Neuronal stem cell (in vitro differentiated cells): ENCODE data around the gene BARX1.
A peak's percentile ranks its signal among the peaks of the same experiment; 100 is the strongest.

Experiments
- DNase-seq: peaks from one replicate; pipeline ENCODE4 v3.0.0-alpha.2; 2013; ENCODE audit warnings: low spot score
- H2AFZ ChIP-seq: one replicate; pipeline ENCODE4 v1.6.1; 2013; ENCODE audit warnings: mild to moderate bottlenecking, low read length, inconsistent platforms
- H2AK5ac ChIP-seq: 2 replicates; pipeline ENCODE4 v1.6.1; 2013; ENCODE audit warnings: low read depth, mild to moderate bottlenecking, inconsistent platforms, low read length, moderate library complexity, mixed read lengths
- H2BK120ac ChIP-seq: 2 replicates; pipeline ENCODE4 v1.6.1; 2013; ENCODE audit warnings: low read depth, mild to moderate bottlenecking, inconsistent platforms, low read length, moderate library complexity, mixed read lengths
- H2BK12ac ChIP-seq: one replicate; pipeline ENCODE4 v1.6.1; 2013; ENCODE audit warnings: low read length, inconsistent platforms
- H2BK15ac ChIP-seq: 2 replicates; pipeline ENCODE4 v1.6.1; 2013; ENCODE audit warnings: mild to moderate bottlenecking, low read length, inconsistent platforms, mixed read lengths
- H2BK5ac ChIP-seq: one replicate; pipeline ENCODE4 v1.6.1; 2013; ENCODE audit warnings: inconsistent platforms, mild to moderate bottlenecking, low read length, moderate library complexity
- H3K14ac ChIP-seq: one replicate; pipeline ENCODE4 v1.6.1; 2013; ENCODE audit warnings: low read length, inconsistent platforms
- H3K18ac ChIP-seq: 2 replicates; pipeline ENCODE4 v1.6.1; 2013; ENCODE audit warnings: low read length, inconsistent platforms
- H3K23ac ChIP-seq: 2 replicates; pipeline ENCODE4 v1.6.1; 2013; ENCODE audit warnings: low read depth, mild to moderate bottlenecking, mixed read lengths, low read length, inconsistent platforms; ENCODE audit not compliant: poor library complexity
- H3K27ac ChIP-seq: replicated peaks from 3 replicates; pipeline ENCODE4 v1.5.1; 2013; ENCODE audit warnings: low read length, inconsistent platforms
- H3K27me3 ChIP-seq, 3 experiments: 2 replicates each; pipeline ENCODE4 v1.6.1; 2013; ENCODE audit warnings: low read length in 3 of 3, mild to moderate bottlenecking in 2 of 3, inconsistent platforms in 1 of 3, low read depth in 1 of 3, mixed read lengths in 1 of 3, moderate library complexity in 1 of 3; ENCODE audit not compliant: control insufficient read depth in 3 of 3, insufficient read depth in 3 of 3
- H3K36me3 ChIP-seq, 2 donors: replicated peaks in 1 of 2; 2 replicates each; pipeline ENCODE4 v1.6.1; 2013; ENCODE audit warnings: low read length in 2 of 2; ENCODE audit not compliant: control insufficient read depth in 2 of 2, insufficient read depth in 2 of 2
- H3K4ac ChIP-seq: 2 replicates; pipeline ENCODE4 v1.6.1; 2013; ENCODE audit warnings: inconsistent platforms, mild to moderate bottlenecking, low read length, moderate library complexity
- H3K4me1 ChIP-seq, 2 donors: 1 replicate in 1 of 2; 2 replicates in 1 of 2; pipeline ENCODE4 v1.6.1; 2013; ENCODE audit warnings: low read length in 2 of 2, low read depth in 1 of 2; ENCODE audit not compliant: control insufficient read depth in 2 of 2, insufficient read depth in 1 of 2
- H3K4me2 ChIP-seq: one replicate; pipeline ENCODE4 v1.6.1; 2013; ENCODE audit warnings: mild to moderate bottlenecking, low read length, inconsistent platforms; ENCODE audit not compliant: insufficient read depth, poor library complexity, severe bottlenecking
- H3K4me3 ChIP-seq, 2 donors: 2 replicates each; pipeline ENCODE4 v1.5.1; 2013; ENCODE audit warnings: low read length in 2 of 2, mild to moderate bottlenecking in 2 of 2, inconsistent platforms in 1 of 2, moderate library complexity in 1 of 2
- H3K79me1 ChIP-seq: one replicate; pipeline ENCODE4 v1.6.1; 2013; ENCODE audit warnings: low read depth, mild to moderate bottlenecking, inconsistent platforms, low read length, moderate library complexity
- H3K9ac ChIP-seq: one replicate; pipeline ENCODE4 v1.6.1; 2013; ENCODE audit warnings: mild to moderate bottlenecking, low read depth, low read length, inconsistent platforms; ENCODE audit not compliant: poor library complexity
- H3K9me3 ChIP-seq, 2 donors: replicated peaks in 1 of 2; 2 replicates each; pipeline versions ENCODE3 to v1.6.1; 2013; ENCODE audit warnings: low read length in 2 of 2, mild to moderate bottlenecking in 2 of 2, inconsistent platforms in 1 of 2, low read depth in 1 of 2, mixed read lengths in 1 of 2, moderate library complexity in 1 of 2; ENCODE audit not compliant: control insufficient read depth in 2 of 2, insufficient read depth in 1 of 2
- H4K8ac ChIP-seq: one replicate; pipeline ENCODE4 v1.6.1; 2013; ENCODE audit warnings: low read depth, mild to moderate bottlenecking, inconsistent platforms, low read length, moderate library complexity
- H4K91ac ChIP-seq: one replicate; pipeline ENCODE4 v1.6.1; 2013; ENCODE audit warnings: low read length, low read depth, mild to moderate bottlenecking, inconsistent platforms; ENCODE audit not compliant: poor library complexity
- WGBS, 2 donors: extraction: QIAGEN DNeasy Blood & Tissue Kit; methylation state at CpG; one replicate each; pipeline ENCODE4 v1.1.7; 2013; ENCODE audit warnings: missing lambda C conversion rate in 2 of 2, mixed read lengths in 1 of 2; ENCODE audit not compliant: insufficient read length in 2 of 2, insufficient replicate concordance in 1 of 2; ENCODE audit errors: extremely low coverage in 2 of 2; 5-methylcytosine and 5-hydroxymethylcytosine counted together

BARX1 gene

GRCh38 chr9:93916358-93916757 lies 38.8 kb downstream of the BARX1 start:
- Histone ChIP-seq H3K18ac (peak overlapping the region; percentile 55), H2BK5ac (no peak overlapping the region), H4K8ac (no peak overlapping the region), H3K4me3 (no peak overlapping the region), H3K9ac (no peak overlapping the region), H3K23ac (peak overlapping the region; percentile 20), H2BK120ac (no peak overlapping the region), H3K14ac (no peak overlapping the region), H3K4me2 (no peak overlapping the region), H2BK15ac (no peak overlapping the region), H3K4ac (no peak overlapping the region), H3K36me3 (no peaks in the 10 kb centered on the region), H2AFZ (no peak overlapping the region), H3K79me1 (no peaks in the 10 kb centered on the region), H3K9me3 (no peaks in the 10 kb centered on the region), H2BK12ac (no peak overlapping the region), H2AK5ac (peak overlapping the region; percentile 38), H3K27ac (no peak overlapping the region), H3K4me1 (peaks cover 0 to 7% of the 10 kb centered on the region in 2 donors), H3K27me3 (peaks cover 0 to 27% (median 0%) of the 10 kb centered on the region in 3 experiments), H4K91ac (no peak overlapping the region)
- no peak for DNase-seq
- WGBS, 2 donors: no CpG with 5 or more reads among the region's 5 CpGs

- H3K27ac ChIP-seq: no peak overlapping the region
- H3K79me1 ChIP-seq: no peaks in the 10 kb centered on the region
- DNase-seq: no peak
- H4K91ac ChIP-seq: no peak overlapping the region
- no peak overlapping the region for H3K4me2 ChIP-seq
- no peak overlapping the region for H3K14ac ChIP-seq
- no peak overlapping the region for H2AFZ ChIP-seq
- H4K8ac ChIP-seq: no peak overlapping the region
- no peak overlapping the region for H2BK5ac ChIP-seq
- H3K27me3 ChIP-seq: peaks cover 0 to 34% (median 0%) of the 10 kb centered on the region in 3 experiments
- H3K23ac ChIP-seq: peak overlapping the region; percentile 21
- peak overlapping the region; percentile 80 for H2AK5ac ChIP-seq
- H3K9ac ChIP-seq: no peak overlapping the region
- no peaks in the 10 kb centered on the region for H3K36me3 ChIP-seq
- H3K4ac ChIP-seq: no peak overlapping the region
- H2BK15ac ChIP-seq: peak overlapping the region; percentile 57
- no peak overlapping the region for H2BK12ac ChIP-seq
- H3K4me1 ChIP-seq: peaks cover 0 to 5% of the 10 kb centered on the region in 2 donors
- H2BK120ac ChIP-seq: no peak overlapping the region
- H3K18ac ChIP-seq: peak overlapping the region; percentile 68
- WGBS, 2 donors: no CpG with 5 or more reads among the region's 27 CpGs
- peaks cover 0 to 2% of the 10 kb centered on the region in 2 donors for H3K9me3 ChIP-seq
- no peak overlapping the region for H3K4me3 ChIP-seq
These were observed 43.2 kb downstream of the BARX1 start for GRCh38 chr9:93911801-93912554.

GRCh38 chr9:93911136-93911745 lies 43.9 kb downstream of the BARX1 start:
- no peak overlapping the region for H2BK15ac ChIP-seq
- no peak overlapping the region for H3K18ac ChIP-seq
- no peak overlapping the region for H3K4ac ChIP-seq
- no peak overlapping the region for H3K27ac ChIP-seq
- no peaks in the 10 kb centered on the region for H3K79me1 ChIP-seq
- no peak for DNase-seq
- peaks cover 0 to 5% of the 10 kb centered on the region in 2 donors for H3K4me1 ChIP-seq
- no CpG with 5 or more reads among the region's 23 CpGs for WGBS, 2 donors
- H3K4me3 ChIP-seq: no peak overlapping the region
- H3K14ac ChIP-seq: peak overlapping the region; percentile 11
- H2BK5ac ChIP-seq: no peak overlapping the region
- no peaks in the 10 kb centered on the region for H3K36me3 ChIP-seq
- H3K9ac ChIP-seq: no peak overlapping the region
- peaks cover 0 to 2% of the 10 kb centered on the region in 2 donors for H3K9me3 ChIP-seq
- H3K23ac ChIP-seq: no peak overlapping the region
- H4K8ac ChIP-seq: no peak overlapping the region
- H3K4me2 ChIP-seq: no peak overlapping the region
- no peak overlapping the region for H2AK5ac ChIP-seq
- peaks cover 0 to 34% (median 0%) of the 10 kb centered on the region in 3 experiments for H3K27me3 ChIP-seq
- no peak overlapping the region for H2BK120ac ChIP-seq
- no peak overlapping the region for H2BK12ac ChIP-seq
- H4K91ac ChIP-seq: no peak overlapping the region
- no peak overlapping the region for H2AFZ ChIP-seq

- H2BK12ac ChIP-seq: no peak overlapping the region
These were observed 44.6 kb downstream of the BARX1 start for GRCh38 chr9:93910598-93910997.

More at GRCh38 chr9:93910598-93910997, 44.6 kb downstream of the BARX1 start:
- Histone ChIP-seq H3K4me1 (peaks cover 0 to 9% of the 10 kb centered on the region in 2 donors), H3K9ac (peak overlapping the region; percentile 45), H4K91ac (no peak overlapping the region), H3K4me2 (no peak overlapping the region), H2BK5ac (peak overlapping the region; percentile 46), H3K9me3 (peaks cover 0 to 2% of the 10 kb centered on the region in 2 donors), H3K23ac (no peak overlapping the region), H3K27ac (no peak overlapping the region), H3K27me3 (peaks cover 0 to 34% (median 0%) of the 10 kb centered on the region in 3 experiments), H2AFZ (no peak overlapping the region), H4K8ac (no peak overlapping the region), H3K79me1 (no peaks in the 10 kb centered on the region), H2BK120ac (peak overlapping the region; percentile 5), H2BK15ac (peak overlapping the region; percentile 10), H3K4me3 (no peak overlapping the region), H3K18ac (peak overlapping the region; percentile 8), H3K4ac (no peak overlapping the region), H3K36me3 (no peaks in the 10 kb centered on the region), H3K14ac (no peak overlapping the region), H2AK5ac (no peak overlapping the region)
- WGBS, 2 donors: no CpG with 5 or more reads among the region's 7 CpGs
- no peak for DNase-seq
